Inflammatory macrophage treated with lipopolysaccharide for 1 hour (primary cell): ENCODE measurements around the gene WDR90.
A peak's percentile ranks its signal among the peaks of the same experiment; 100 is the strongest.

ENCODE experiments used
- DNase-seq, 2 donors: peaks; one replicate each; pipeline ENCODE4 v3.0.0-alpha.2; 2020 to 2022

WDR90 gene

GRCh38 chr16:710500-711075 lies 61.4 kb downstream of the WDR90 start:
- DNase-seq, result no peak

GRCh38 chr16:711084-711483 lies 61.9 kb downstream of the WDR90 start:
- no peak for DNase-seq

- DNase-seq, result peak; percentile 41 to 84
Measured at GRCh38 chr16:711548-712320, 62.6 kb downstream of the WDR90 start.

GRCh38 chr16:712740-713250 lies 63.6 kb downstream of the WDR90 start:
- peak; percentile 43 to 56 for DNase-seq

GRCh38 chr16:714079-714478 lies 64.9 kb downstream of the WDR90 start:
- DNase-seq, result no peak

GRCh38 chr16:714558-715476 lies 65.7 kb downstream of the WDR90 start, which contains the start of gene METRN:
METRN (plus strand) TSS chr16:715118; CDS start chr16:715290, 172 bp downstream.
- DNase-seq, result peak; percentile 69 to 87

GRCh38 chr16:715477-716199 lies 66.5 kb downstream of the WDR90 start:
- no peak for DNase-seq

GRCh38 chr16:716200-716568 lies 67.0 kb downstream of the WDR90 start:
- no peak for DNase-seq

- DNase-seq, result no peak
Measured at GRCh38 chr16:716768-717325, 67.7 kb downstream of the WDR90 start.
